Caco-2 (cell line): Measurements from ENCODE around the gene VAT1L. TPM values are rescaled to one million over a fixed set of nuclear protein-coding genes. Genes with fewer than 3 reads are reported as not detected.

Experiments used
- BruUV-seq: library from RNA; stranded (reverse); fragments of 400-500 nt; replicated peaks from 2 replicates; lab custom pipeline; 2021; lab: Mats Ljungman, UMichigan
- CTCF ChIA-PET: fragments of 300-600 bp; sonication (Branson Sonifier 250); formaldehyde crosslinking; loops from one replicate; lab custom pipeline; 2022; ENCODE audit warnings: antibody characterized with exemption; lab: Charles Lee
- POLR2A ChIA-PET: fragments of 300-600 bp; sonication (Branson Sonifier 250); formaldehyde crosslinking; loops from one replicate; lab custom pipeline; 2022; ENCODE audit warnings: antibody characterized with exemption; lab: Charles Lee
- DNase-seq, 2 experiments: peaks; one replicate each; pipeline versions ENCODE4 v3.0.0 to v3.0.0-alpha.2; 2020 to 2022
- H3K27me3 ChIP-seq: replicated peaks from 2 replicates; pipeline ENCODE4 v1.6.0; 2011; ENCODE audit warnings: low read length; ENCODE audit not compliant: control insufficient read depth, insufficient read depth
- H3K36me3 ChIP-seq: 2 replicates; pipeline ENCODE4 v1.5.1; 2011; ENCODE audit warnings: low read length; ENCODE audit not compliant: control insufficient read depth, insufficient read depth
- H3K4me1 ChIP-seq: fragments of 250-450 bp; sonication (Bioruptor Pico); 2 replicates; pipeline ENCODE4 v1.5.1; 2020; ENCODE audit warnings: mild to moderate bottlenecking
- H3K4me3 ChIP-seq: 2 replicates; pipeline ENCODE4 v1.5.1; 2011; ENCODE audit warnings: low read depth, mild to moderate bottlenecking, control low read depth, low read length
- H3K9me3 ChIP-seq: fragments of 250-450 bp; sonication (Bioruptor Pico); 2 replicates; pipeline ENCODE4 v1.5.1; 2020; ENCODE audit warnings: mild to moderate bottlenecking, moderate library complexity
- H3K27ac Mint-ChIP-seq: one replicate; pipeline ENCODE4 v1.8.0; 2022; ENCODE audit warnings: mixed read lengths; ENCODE audit not compliant: unreplicated experiment
- H3K27me3 Mint-ChIP-seq: one replicate; pipeline ENCODE4 v1.8.0; 2022; ENCODE audit warnings: mixed read lengths; ENCODE audit not compliant: insufficient read depth, unreplicated experiment
- H3K36me3 Mint-ChIP-seq: one replicate; pipeline ENCODE4 v1.8.0; 2022; ENCODE audit warnings: mild to moderate bottlenecking, mixed read lengths; ENCODE audit not compliant: insufficient read depth, unreplicated experiment
- H3K4me1 Mint-ChIP-seq: one replicate; pipeline ENCODE4 v1.8.0; 2022; ENCODE audit warnings: low read depth, mixed read lengths; ENCODE audit not compliant: unreplicated experiment
- H3K4me3 Mint-ChIP-seq: one replicate; pipeline ENCODE4 v1.8.0; 2022; ENCODE audit warnings: mild to moderate bottlenecking, moderate library complexity, mixed read lengths; ENCODE audit not compliant: unreplicated experiment
- H3K9me3 Mint-ChIP-seq: one replicate; pipeline ENCODE4 v1.8.0; 2022; ENCODE audit warnings: mixed read lengths; ENCODE audit not compliant: unreplicated experiment
- CTCF ChIP-seq, 2 experiments: fragments of 200-600 bp in 1 of 2; IDR thresholded peaks; 1 replicate in 1 of 2; 2 replicates in 1 of 2; pipeline versions ENCODE4 v1.5.1 to v1.8.0; 2011 to 2022; ENCODE audit warnings: antibody characterized with exemption in 1 of 2, control low read depth in 1 of 2, inconsistent platforms in 1 of 2, low read depth in 1 of 2, low read length in 1 of 2, mild to moderate bottlenecking in 1 of 2, moderate library complexity in 1 of 2; ENCODE audit not compliant: insufficient read depth in 1 of 2, severe bottlenecking in 1 of 2, unreplicated experiment in 1 of 2
- intact Hi-C: fragments of 100-400 bp; cut with micrococcal nuclease; formaldehyde crosslinking; loops from one replicate; pipeline ENCODE4 v1.10.0; 2022; ENCODE audit not compliant: unreplicated experiment
- total RNA-seq: library from RNA; stranded (reverse); gene quantifications from 2 replicates; pipeline ENCODE4 v1.2.3, GENCODE V29; 2022

VAT1L gene
- total RNA-seq, 1 experiment from 2014 or later, result not detected

- Mint-ChIP-seq H3K4me1 (no peaks in the 10 kb centered on the region), H3K36me3 (no peaks in the 10 kb centered on the region), H3K27me3 (peaks cover 10% of the 10 kb centered on the region), H3K4me3 (no peak overlapping the region), H3K27ac (no peak overlapping the region), H3K9me3 (no peaks in the 10 kb centered on the region)
- Histone ChIP-seq H3K27me3 (no peaks in the 10 kb centered on the region), H3K9me3 (no peaks in the 10 kb centered on the region), H3K36me3 (no peaks in the 10 kb centered on the region), H3K4me1 (no peaks in the 10 kb centered on the region), H3K4me3 (no peak overlapping the region)
- no peak for DNase-seq
- ChIA-PET CTCF (no interaction called here), POLR2A (no interaction called here)
- intact Hi-C loops, result loop anchor here (2.0 kb wide), 1 partner anchor 26 kb away; the partner anchor contains the start of gene NUDT7
- no TSS peak for BruUV-seq
- TF ChIP-seq CTCF (IDR thresholded peaks at IDR 0.05; ENCODE audit: insufficient read depth in 1 of 2, low read depth in 1 of 2, low read length in 1 of 2, severe bottlenecking in 1 of 2, unreplicated experiment in 1 of 2), result no peak
Observed at GRCh38 chr16:77748421-77749005, 39.9 kb upstream of the VAT1L start.

DNA sequence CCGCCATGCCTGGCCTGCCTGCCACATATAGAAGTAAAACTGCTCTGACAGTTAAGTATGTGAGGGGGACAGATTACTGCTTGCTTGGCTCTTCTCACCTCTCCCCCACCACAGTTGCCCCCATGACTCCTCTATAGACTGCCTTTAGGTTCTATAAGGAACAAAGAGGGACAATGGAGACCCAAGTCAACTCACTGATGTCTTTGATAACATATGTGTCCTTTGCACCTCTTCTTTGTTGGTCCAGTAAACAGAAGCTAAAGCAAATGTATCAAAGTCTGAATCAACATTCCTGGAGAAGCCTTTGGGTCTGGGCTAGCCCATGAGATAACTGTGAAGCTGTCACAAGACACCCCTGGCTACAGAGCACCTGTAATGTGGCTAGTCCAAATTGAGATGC is 38.9 kb upstream of the VAT1L start:
- ChIA-PET CTCF (no interaction called here), POLR2A (no interaction called here)
- no peaks in the 10 kb centered on the region for H3K27me3 ChIP-seq
- Mint-ChIP-seq H3K9me3 (no peaks in the 10 kb centered on the region), H3K4me1 (no peaks in the 10 kb centered on the region), H3K4me3 (no peak overlapping the region), H3K27ac (no peak overlapping the region), H3K36me3 (no peaks in the 10 kb centered on the region), H3K27me3 (peaks cover 10% of the 10 kb centered on the region)
- no peak for TF ChIP-seq CTCF (IDR thresholded peaks at IDR 0.05; ENCODE audit: insufficient read depth in 1 of 2, low read depth in 1 of 2, low read length in 1 of 2, severe bottlenecking in 1 of 2, unreplicated experiment in 1 of 2)
- H3K36me3 ChIP-seq, result no peaks in the 10 kb centered on the region
- no peaks in the 10 kb centered on the region for H3K4me1 ChIP-seq
- BruUV-seq, result no TSS peak
- H3K9me3 ChIP-seq, result no peaks in the 10 kb centered on the region
- intact Hi-C loops, result loop anchor here (2.0 kb wide), 1 partner anchor 27 kb away; the partner anchor contains the start of gene NUDT7
- no peak overlapping the region for H3K4me3 ChIP-seq
- DNase-seq, result peak in 1 of 2 experiments; percentile 15

DNA sequence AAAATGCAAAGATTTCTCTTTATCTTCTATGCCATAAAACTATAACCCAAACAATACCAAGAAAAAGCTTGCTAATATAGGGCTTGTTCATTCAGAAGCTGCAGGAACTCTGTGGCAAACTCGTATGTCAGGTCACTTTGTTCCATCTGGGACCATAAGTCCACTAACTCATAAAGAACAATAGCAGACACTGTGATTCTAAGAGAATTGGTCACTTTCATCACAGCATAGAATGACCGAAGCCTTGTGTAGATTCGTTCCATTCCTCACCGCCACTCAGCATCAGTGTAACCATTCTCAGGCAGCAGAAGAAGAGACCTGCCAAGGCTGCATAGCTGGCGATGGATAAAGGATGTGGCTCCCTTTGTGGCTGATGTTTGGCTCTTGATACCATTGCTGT is 30.3 kb upstream of the VAT1L start:
- BruUV-seq, result no TSS peak
- POLR2A ChIA-PET, result no interaction called here
- no peak overlapping the region for H3K4me3 Mint-ChIP-seq

More for the DNA sequence above, 30.3 kb upstream of the VAT1L start:
- DNase-seq, result no peak
- Mint-ChIP-seq H3K9me3 (no peaks in the 10 kb centered on the region), H3K27ac (no peak overlapping the region), H3K27me3 (no peaks in the 10 kb centered on the region), H3K36me3 (no peaks in the 10 kb centered on the region), H3K4me1 (no peaks in the 10 kb centered on the region)
- CTCF ChIA-PET, result no interaction called here
- H3K4me3 ChIP-seq, result no peak overlapping the region
- no peaks in the 10 kb centered on the region for H3K27me3 ChIP-seq
- no peaks in the 10 kb centered on the region for H3K36me3 ChIP-seq
- intact Hi-C loops, result no loop called here
- H3K4me1 ChIP-seq, result no peaks in the 10 kb centered on the region
- H3K9me3 ChIP-seq, result no peaks in the 10 kb centered on the region
- no peak for TF ChIP-seq CTCF (IDR thresholded peaks at IDR 0.05; ENCODE audit: insufficient read depth in 1 of 2, low read depth in 1 of 2, low read length in 1 of 2, severe bottlenecking in 1 of 2, unreplicated experiment in 1 of 2)
